ENCODE results near the gene ISLR2.

ISLR2 gene

DNA sequence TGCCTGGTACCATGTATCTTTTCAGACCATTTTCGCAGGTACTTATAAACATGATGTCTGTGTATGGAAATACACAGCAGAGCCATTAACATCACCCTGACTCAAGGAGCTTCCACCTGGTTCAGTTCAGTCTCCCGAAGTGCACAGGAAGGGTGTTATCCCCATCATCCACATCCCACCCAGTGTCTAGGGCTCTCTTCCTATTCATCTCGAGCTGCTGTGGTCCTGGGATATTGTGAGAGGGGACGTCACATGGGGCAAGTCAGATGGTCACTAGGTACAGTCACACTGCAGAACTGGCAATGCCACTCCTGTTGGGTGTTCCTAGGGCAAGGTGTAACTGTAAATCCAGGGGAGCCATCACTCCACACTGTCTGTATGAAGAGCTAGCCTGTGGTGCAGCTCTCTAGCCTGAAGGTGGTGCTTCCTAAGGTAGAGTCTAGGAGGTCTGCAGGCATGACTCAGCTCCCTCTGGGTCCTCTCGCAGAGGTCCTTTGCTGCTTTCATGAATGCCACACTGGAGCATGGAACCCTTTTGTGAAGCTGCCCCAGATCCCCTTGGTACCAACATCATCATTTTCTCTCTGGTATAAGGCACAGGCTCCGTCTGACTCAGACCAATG, 13.9 kb downstream of the ISLR2 start:
- H3K4me3 ChIP-seq (replicated peaks; ENCODE audit: low read depth, low read length) = no peak overlapping the region
- DNase-seq (ENCODE audit: low read depth) = no peak
- TF ChIP-seq CTCF (IDR thresholded peaks at IDR 0.05; ENCODE audit: low read length, missing control alignments) = no peak

DNA sequence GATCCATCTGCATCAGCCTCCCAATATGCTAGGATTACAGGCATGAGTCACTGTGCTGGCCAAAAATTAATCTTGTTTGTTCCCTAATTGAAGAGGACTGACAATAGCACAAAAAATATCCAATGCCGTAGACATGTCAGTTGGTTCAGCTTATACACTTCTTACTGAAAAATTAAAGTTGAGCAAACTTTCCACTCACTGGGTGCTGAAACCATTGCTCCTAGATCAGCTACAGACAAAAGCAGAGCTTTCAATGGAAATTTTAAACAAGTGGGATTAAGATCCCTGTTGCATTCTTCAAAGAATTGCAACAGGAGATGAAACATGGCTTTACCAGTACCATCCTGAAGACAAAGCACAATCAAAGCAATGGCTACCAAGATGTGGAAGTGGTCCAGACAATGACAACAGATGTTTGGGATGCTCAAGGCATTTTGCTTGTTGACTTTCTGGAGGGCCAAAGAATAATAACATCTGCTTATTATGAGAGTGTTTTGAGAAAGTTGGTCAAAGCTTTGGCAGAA, 16.0 kb downstream of the ISLR2 start:
- no peak overlapping the region for H3K4me3 ChIP-seq (replicated peaks; ENCODE audit: low read depth, low read length)
- no peak for DNase-seq (ENCODE audit: low read depth)
- no peak for TF ChIP-seq CTCF (IDR thresholded peaks at IDR 0.05; ENCODE audit: low read length, missing control alignments)

DNA sequence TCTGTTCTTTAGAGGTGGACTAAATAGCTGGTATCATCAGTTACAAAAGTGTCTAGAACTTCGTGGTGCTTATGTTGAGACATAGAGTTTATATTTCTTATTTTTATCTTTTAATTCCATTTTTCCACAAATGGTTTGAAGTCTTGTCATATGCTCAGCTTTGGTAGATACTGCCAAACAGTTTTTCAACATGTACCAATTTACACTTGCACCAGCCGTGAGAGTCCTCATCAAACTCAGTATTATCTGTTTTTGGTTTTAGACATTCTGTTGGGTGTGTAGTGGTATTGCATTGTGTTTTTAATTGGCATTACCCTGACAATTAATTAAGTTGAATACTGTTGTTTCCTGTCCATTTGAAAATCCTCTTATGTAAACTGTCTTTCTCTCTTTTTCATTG, 16.7 kb downstream of the ISLR2 start:
- no peak overlapping the region for H3K4me3 ChIP-seq (replicated peaks; ENCODE audit: low read depth, low read length)
- TF ChIP-seq CTCF (IDR thresholded peaks at IDR 0.05; ENCODE audit: low read length, missing control alignments) = no peak
- no peak for DNase-seq (ENCODE audit: low read depth)

- DNase-seq (ENCODE audit: low read depth) = no peak
- no peak for TF ChIP-seq CTCF (IDR thresholded peaks at IDR 0.05; ENCODE audit: low read length, missing control alignments)
- H3K4me3 ChIP-seq (replicated peaks; ENCODE audit: low read depth, low read length) = no peak overlapping the region
Measured at GRCh38 chr15:74155766-74156417, 25.5 kb downstream of the ISLR2 start.

DNA sequence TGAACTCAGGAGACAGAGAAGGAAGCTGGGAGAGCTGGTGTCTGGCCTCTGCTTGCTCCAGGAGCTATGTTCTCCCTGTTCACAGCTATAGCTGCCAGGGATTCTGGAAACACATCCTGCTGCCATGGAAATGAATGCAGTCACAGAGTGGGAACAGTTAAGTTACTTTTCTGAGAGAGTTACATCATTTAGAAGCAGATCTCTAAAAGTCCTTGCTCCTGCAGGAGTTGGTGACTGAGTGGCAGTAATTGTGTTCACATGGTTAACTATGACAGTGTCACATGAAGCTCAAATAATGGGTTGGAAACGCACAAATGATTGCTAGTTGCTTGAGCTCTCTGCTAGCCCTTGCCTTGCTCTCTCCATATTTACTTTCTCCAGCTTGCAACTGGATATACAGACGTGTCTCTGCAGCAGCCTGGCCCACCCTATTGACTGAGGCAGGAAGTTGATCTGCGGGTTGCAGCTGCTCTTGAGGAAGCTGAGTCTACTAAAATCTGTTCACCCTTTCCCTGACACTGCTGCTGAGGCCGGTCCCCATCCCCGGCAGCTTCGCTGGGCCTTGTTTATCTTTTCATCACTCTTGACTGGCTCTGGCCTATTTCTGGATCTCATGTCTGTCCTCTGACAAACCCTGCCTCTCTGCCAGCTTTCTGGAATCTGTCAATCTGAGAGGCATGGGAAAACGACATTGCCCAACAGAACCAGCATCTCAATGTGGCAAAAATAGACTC, 26.5 kb downstream of the ISLR2 start:
- H3K4me3 ChIP-seq (replicated peaks; ENCODE audit: low read depth, low read length) = no peak overlapping the region
- peak; percentile 47 for DNase-seq (ENCODE audit: low read depth)
- TF ChIP-seq CTCF (IDR thresholded peaks at IDR 0.05; ENCODE audit: low read length, missing control alignments) = no peak

DNA sequence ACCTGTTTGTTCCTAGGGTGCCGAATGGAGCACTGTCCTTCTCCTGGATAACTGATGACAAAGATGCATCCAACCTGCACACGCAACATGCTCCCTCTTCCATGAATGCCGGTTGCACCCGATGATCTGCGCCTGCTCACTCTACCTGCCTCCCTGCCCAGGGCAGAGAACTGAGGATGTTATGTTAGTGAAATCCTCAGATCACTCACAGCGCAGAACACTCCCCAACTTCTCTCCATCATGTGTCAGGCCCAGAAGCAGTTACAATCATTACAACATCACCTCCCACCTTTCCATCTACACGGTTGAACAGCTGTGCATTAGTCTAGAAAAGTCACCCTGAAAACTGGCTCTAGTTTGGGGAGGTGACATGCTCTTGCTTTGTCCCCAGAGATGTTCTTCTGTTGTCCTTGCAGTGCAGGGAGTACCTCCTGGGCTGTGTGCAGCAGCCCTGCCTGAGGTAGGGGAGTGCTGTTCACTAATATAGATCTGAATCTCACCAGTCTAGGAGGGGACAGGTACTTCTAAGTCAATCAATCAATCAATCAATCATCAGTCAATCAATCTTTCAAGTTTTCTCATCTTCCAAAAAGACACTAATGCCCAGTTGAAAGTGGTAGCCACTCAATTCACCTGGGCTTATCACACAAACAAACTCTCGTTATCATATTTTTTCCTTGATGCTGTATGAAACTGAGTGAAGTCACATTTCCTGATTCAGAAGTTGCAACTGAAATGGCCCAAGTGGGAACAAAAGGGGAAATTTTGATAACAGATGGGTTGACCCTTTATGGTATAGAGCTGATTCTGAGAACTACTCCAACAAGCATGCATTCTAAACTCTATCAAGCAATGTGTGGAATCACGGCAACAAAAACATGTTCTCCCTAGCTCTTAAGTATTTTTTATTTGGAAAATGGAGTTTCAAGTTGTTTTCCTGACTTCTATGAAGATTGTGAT, 27.8 kb downstream of the ISLR2 start:
- no peak for TF ChIP-seq CTCF (IDR thresholded peaks at IDR 0.05; ENCODE audit: low read length, missing control alignments)
- no peak overlapping the region for H3K4me3 ChIP-seq (replicated peaks; ENCODE audit: low read depth, low read length)

More for the DNA sequence above, 27.8 kb downstream of the ISLR2 start:
- no peak for DNase-seq (ENCODE audit: low read depth)
